Activated CD4-positive, alpha-beta T cell treated with anti-CD3 and anti-CD28 coated beads, Interleukin-2, amount 10 ng/mL, durations not matched to agents 24 days and 14 days (primary cell): ENCODE results near the gene GTSE1. TPM values are rescaled to one million over a fixed set of nuclear protein-coding genes. Genes with fewer than 3 reads are reported as not detected.
A peak's percentile ranks its signal among the peaks of the same experiment; 100 is the strongest.
"Not testable (repeated sequence)": the region's sequence is repeated elsewhere in the genome, so short reads cannot be mapped to it uniquely, and the experiment has no call there.

Source experiments
- DNase-seq: peaks from one replicate; pipeline ENCODE4 v3.0.0; 2022
- H3K27ac Mint-ChIP-seq: one replicate; pipeline ENCODE4 v1.8.0; 2022; ENCODE audit warnings: mild to moderate bottlenecking, mixed read lengths
- H3K27me3 Mint-ChIP-seq: one replicate; pipeline ENCODE4 v1.8.0; 2022; ENCODE audit warnings: mixed read lengths
- H3K36me3 Mint-ChIP-seq: one replicate; pipeline ENCODE4 v1.8.0; 2022; ENCODE audit warnings: low read depth, mild to moderate bottlenecking, mixed read lengths
- H3K4me1 Mint-ChIP-seq: one replicate; pipeline ENCODE4 v1.8.0; 2021; ENCODE audit warnings: mixed read lengths
- H3K4me3 Mint-ChIP-seq: one replicate; pipeline ENCODE4 v1.8.0; 2022; ENCODE audit warnings: mild to moderate bottlenecking, moderate library complexity, mixed read lengths
- H3K9me3 Mint-ChIP-seq: one replicate; pipeline ENCODE4 v1.8.0; 2021; ENCODE audit warnings: mixed read lengths
- intact Hi-C: fragments of 100-400 bp; cut with micrococcal nuclease; formaldehyde crosslinking; loops from one replicate; pipeline ENCODE4 v1.15.1; 2023
- total RNA-seq: library from RNA; stranded (reverse); gene quantifications from 2 replicates; pipeline ENCODE4 v1.2.3, GENCODE V29; 2022

Gene GTSE1
- 37.6 and 40.8 TPM in 2 replicates for total RNA-seq

- Mint-ChIP-seq H3K36me3 (peaks cover 47% of the 10 kb centered on the region), H3K27ac (peak within 1 kb of the TSS; percentile 94), H3K4me3 (peak within 1 kb of the TSS; percentile 91), H3K4me1 (peaks cover 44% of the 10 kb centered on the region), H3K9me3 (no peaks in the 10 kb centered on the region), H3K27me3 (no peaks in the 10 kb centered on the region)
- intact Hi-C loops: loop anchor here (5.0 kb wide), 3 partner anchors 44 to 174 kb away; partner anchors contain the start of genes CDPF1 and PPARA
- peak; percentile 99 for DNase-seq
Observed at GRCh38 chr22:46296257-46297150, at the start of gene GTSE1. GTSE1 (plus strand) TSS chr22:46296870; CDS start chr22:46297401, 531 bp downstream.

- H3K4me3 Mint-ChIP-seq: no peak overlapping the region
- H3K4me1 Mint-ChIP-seq: peaks cover 20% of the 10 kb centered on the region
- no peak for DNase-seq
- H3K9me3 Mint-ChIP-seq: no peaks in the 10 kb centered on the region
- intact Hi-C loops: no loop called here
- no peaks in the 10 kb centered on the region for H3K27me3 Mint-ChIP-seq
- H3K36me3 Mint-ChIP-seq: peaks cover 13% of the 10 kb centered on the region
- no peak overlapping the region for H3K27ac Mint-ChIP-seq
Observed at GRCh38 chr22:46247443-46247975, 49.2 kb upstream of the GTSE1 start.

- Mint-ChIP-seq H3K27ac (peak within 1 kb of the TSS; percentile 89), H3K4me3 (peak within 1 kb of the TSS; percentile 91), H3K27me3 (no peaks in the 10 kb centered on the region), H3K4me1 (peaks cover 27% of the 10 kb centered on the region), H3K36me3 (peaks cover 8% of the 10 kb centered on the region), H3K9me3 (no peaks in the 10 kb centered on the region)
- peak; percentile 98 for DNase-seq
- intact Hi-C loops: loop anchor here (1.0 to 5.0 kb wide), 3 partner anchors 47 to 127 kb away; partner anchors contain the start of genes GTSE1 and PPARA
Observed at GRCh38 chr22:46250035-46250782, 46.5 kb upstream of the GTSE1 start, which contains the start of gene CDPF1. CDPF1 (minus strand) TSS chr22:46250293; CDS start chr22:46248284, 2,009 bp downstream.

GRCh38 chr22:46250783-46251125 is 45.9 kb upstream of the GTSE1 start:
- Mint-ChIP-seq H3K36me3 (peaks cover 6% of the 10 kb centered on the region), H3K4me3 (peak overlapping the region; percentile 91), H3K4me1 (peaks cover 27% of the 10 kb centered on the region), H3K27me3 (no peaks in the 10 kb centered on the region), H3K9me3 (no peaks in the 10 kb centered on the region), H3K27ac (peak overlapping the region; percentile 89)
- peak; percentile 75 for DNase-seq
- intact Hi-C loops: loop anchor here (1.0 to 5.0 kb wide), 3 partner anchors 47 to 127 kb away; partner anchors contain the start of genes GTSE1 and PPARA

GRCh38 chr22:46251266-46251665 is 45.4 kb upstream of the GTSE1 start:
- Mint-ChIP-seq H3K4me1 (peaks cover 26% of the 10 kb centered on the region), H3K27ac (peak overlapping the region; percentile 89), H3K36me3 (peaks cover 6% of the 10 kb centered on the region), H3K27me3 (no peaks in the 10 kb centered on the region), H3K4me3 (peak overlapping the region; percentile 91), H3K9me3 (no peaks in the 10 kb centered on the region)
- intact Hi-C loops: loop anchor here (5.0 kb wide), 2 partner anchors 46 to 99 kb away; partner anchors contain the start of genes GTSE1 and PPARA
- DNase-seq: no peak

GRCh38 chr22:46251816-46252380 is 44.8 kb upstream of the GTSE1 start:
- peaks cover 2% of the 10 kb centered on the region for H3K27me3 Mint-ChIP-seq
- H3K4me3 Mint-ChIP-seq: peak overlapping the region; percentile 91
- no peak for DNase-seq
- peak overlapping the region; percentile 21 for H3K27ac Mint-ChIP-seq
- no peaks in the 10 kb centered on the region for H3K9me3 Mint-ChIP-seq
- peaks cover 25% of the 10 kb centered on the region for H3K4me1 Mint-ChIP-seq
- H3K36me3 Mint-ChIP-seq: peaks cover 2% of the 10 kb centered on the region
- intact Hi-C loops: loop anchor here (5.0 kb wide), 2 partner anchors 45 to 100 kb away; partner anchors contain the start of genes GTSE1 and PPARA

- Mint-ChIP-seq H3K4me1 (peaks cover 13% of the 10 kb centered on the region), H3K9me3 (no peaks in the 10 kb centered on the region), H3K27me3 (peaks cover 42% of the 10 kb centered on the region), H3K4me3 (no peak overlapping the region), H3K27ac (no peak overlapping the region), H3K36me3 (peaks cover 2% of the 10 kb centered on the region)
- intact Hi-C loops: no loop called here
- no peak for DNase-seq
Observed at GRCh38 chr22:46256358-46256958, 40.2 kb upstream of the GTSE1 start.

GRCh38 chr22:46259374-46259773 is 37.3 kb upstream of the GTSE1 start:
- DNase-seq: no peak
- H3K4me1 Mint-ChIP-seq: peaks cover 2% of the 10 kb centered on the region
- H3K36me3 Mint-ChIP-seq: peaks cover 5% of the 10 kb centered on the region
- no peak overlapping the region for H3K4me3 Mint-ChIP-seq
- H3K9me3 Mint-ChIP-seq: peaks cover 4% of the 10 kb centered on the region
- peaks cover 65% of the 10 kb centered on the region for H3K27me3 Mint-ChIP-seq
- intact Hi-C loops: no loop called here
- no peak overlapping the region for H3K27ac Mint-ChIP-seq

GRCh38 chr22:46260038-46260437 is 36.6 kb upstream of the GTSE1 start:
- Mint-ChIP-seq H3K9me3 (peaks cover 4% of the 10 kb centered on the region), H3K36me3 (peaks cover 5% of the 10 kb centered on the region)

GRCh38 chr22:46262449-46263215 is 34.0 kb upstream of the GTSE1 start:
- Mint-ChIP-seq H3K4me3 (peak overlapping the region; percentile 53), H3K27ac (no peak overlapping the region), H3K9me3 (peaks cover 13% of the 10 kb centered on the region), H3K36me3 (peaks cover 11% of the 10 kb centered on the region), H3K4me1 (peaks cover 6% of the 10 kb centered on the region), H3K27me3 (peaks cover 80% of the 10 kb centered on the region)
- DNase-seq: peak; percentile 77
- intact Hi-C loops: no loop called here

More at GRCh38 chr22:46260038-46260437, 36.6 kb upstream of the GTSE1 start:
- peaks cover 69% of the 10 kb centered on the region for H3K27me3 Mint-ChIP-seq
- intact Hi-C loops: no loop called here
- no peak overlapping the region for H3K4me3 Mint-ChIP-seq
- H3K4me1 Mint-ChIP-seq: no peaks in the 10 kb centered on the region
- no peak for DNase-seq
- no peak overlapping the region for H3K27ac Mint-ChIP-seq

- Mint-ChIP-seq H3K4me3 (peak within 1 kb of the TSS; percentile 53), H3K4me1 (peaks cover 8% of the 10 kb centered on the region), H3K9me3 (peaks cover 13% of the 10 kb centered on the region), H3K36me3 (peaks cover 12% of the 10 kb centered on the region), H3K27ac (no peak within 1 kb of the TSS), H3K27me3 (peaks cover 75% of the 10 kb centered on the region)
- no peak for DNase-seq
- intact Hi-C loops: no loop called here
Observed at GRCh38 chr22:46263216-46263590, 33.5 kb upstream of the GTSE1 start, which contains the start of gene PKDREJ. PKDREJ (minus strand) TSS chr22:46263343; CDS start chr22:46263322, 21 bp downstream.

GRCh38 chr22:46264520-46264919 is 32.1 kb upstream of the GTSE1 start:
- H3K4me3 Mint-ChIP-seq, intact Hi-C loops, H3K27ac Mint-ChIP-seq, DNase-seq: not testable (repeated sequence)
- H3K9me3 Mint-ChIP-seq: peaks cover 13% of the 10 kb centered on the region
- peaks cover 15% of the 10 kb centered on the region for H3K36me3 Mint-ChIP-seq
- peaks cover 11% of the 10 kb centered on the region for H3K4me1 Mint-ChIP-seq
- peaks cover 64% of the 10 kb centered on the region for H3K27me3 Mint-ChIP-seq
